Activated naive CD8-positive, alpha-beta T cell treated with anti-CD3 and anti-CD28 coated beads, Interleukin-2, amount 10 ng/mL, durations not matched to agents 7 days and 5 days (primary cell): ENCODE measurements around the gene LEMD2. TPM values are rescaled to one million over a fixed set of nuclear protein-coding genes. Genes with fewer than 3 reads are reported as not detected.

Experiments used
- ATAC-seq: fragments of 150-1000 bp; cut with Tn5 transposase; one replicate; pipeline ENCODE4 v1.10.0; 2021; ENCODE audit warnings: low read depth, moderate library complexity
- POLR2A ChIA-PET: fragments of 350-600 bp; sonication (Branson Sonifier 250); formaldehyde crosslinking; loops from one replicate; lab custom pipeline; 2021; ENCODE audit warnings: antibody characterized with exemption; lab: Charles Lee
- DNase-seq: peaks from one replicate; pipeline ENCODE4 v3.0.0; 2021
- H3K27ac Mint-ChIP-seq: one replicate; pipeline ENCODE4 v1.8.0; 2022; ENCODE audit warnings: mild to moderate bottlenecking, mixed read lengths
- H3K27me3 Mint-ChIP-seq: one replicate; pipeline ENCODE4 v1.8.0; 2022; ENCODE audit warnings: mild to moderate bottlenecking, moderate library complexity, mixed read lengths
- H3K36me3 Mint-ChIP-seq: one replicate; pipeline ENCODE4 v1.8.0; 2021; ENCODE audit warnings: mild to moderate bottlenecking, mixed read lengths
- H3K4me1 Mint-ChIP-seq: one replicate; pipeline ENCODE4 v1.8.0; 2021; ENCODE audit warnings: mixed read lengths
- H3K4me3 Mint-ChIP-seq: one replicate; pipeline ENCODE4 v1.8.0; 2022; ENCODE audit warnings: mild to moderate bottlenecking, moderate library complexity, mixed read lengths
- H3K9me3 Mint-ChIP-seq: one replicate; pipeline ENCODE4 v1.8.0; 2021; ENCODE audit warnings: mixed read lengths
- total RNA-seq, 2 experiments: library from RNA; stranded (reverse); gene quantifications; one replicate each; pipeline ENCODE4 v1.2.3, GENCODE V29; 2021

Gene LEMD2
- total RNA-seq, 2 experiments from 2014 or later, result 83.9 to 84.7 TPM

- Mint-ChIP-seq H3K27ac (no peak overlapping the region), H3K36me3 (no peaks in the 10 kb centered on the region), H3K4me1 (no peaks in the 10 kb centered on the region), H3K9me3 (no peaks in the 10 kb centered on the region), H3K4me3 (no peak overlapping the region), H3K27me3 (peaks cover 13% of the 10 kb centered on the region)
- ATAC-seq (no peak), DNase-seq (no peak)
- POLR2A ChIA-PET, result no interaction called here
Observed at GRCh38 chr6:33738879-33739278, 50.1 kb downstream of the LEMD2 start.

- H3K4me3 Mint-ChIP-seq, result no peak overlapping the region
- H3K4me1 Mint-ChIP-seq, result no peaks in the 10 kb centered on the region
- H3K27me3 Mint-ChIP-seq, result peaks cover 6% of the 10 kb centered on the region
- no peaks in the 10 kb centered on the region for H3K36me3 Mint-ChIP-seq
- POLR2A ChIA-PET, result no interaction called here
- no peak overlapping the region for H3K27ac Mint-ChIP-seq
- ATAC-seq (no peak), DNase-seq (no peak)
- no peaks in the 10 kb centered on the region for H3K9me3 Mint-ChIP-seq
Observed at GRCh38 chr6:33738153-33738552, 50.8 kb downstream of the LEMD2 start.

- Mint-ChIP-seq H3K4me1 (no peaks in the 10 kb centered on the region), H3K9me3 (no peaks in the 10 kb centered on the region), H3K27me3 (no peaks in the 10 kb centered on the region), H3K4me3 (no peak overlapping the region), H3K36me3 (no peaks in the 10 kb centered on the region), H3K27ac (no peak overlapping the region)
- DNase-seq (no peak), ATAC-seq (no peak)
- POLR2A ChIA-PET, result no interaction called here
Observed at GRCh38 chr6:33737267-33738026, 51.5 kb downstream of the LEMD2 start.

- no peaks in the 10 kb centered on the region for H3K36me3 Mint-ChIP-seq
- H3K27ac Mint-ChIP-seq, result no peak overlapping the region
- POLR2A ChIA-PET, result no interaction called here
- H3K27me3 Mint-ChIP-seq, result no peaks in the 10 kb centered on the region
- ATAC-seq, result no peak
- H3K9me3 Mint-ChIP-seq, result no peaks in the 10 kb centered on the region
- no peak for DNase-seq
- H3K4me3 Mint-ChIP-seq, result no peak overlapping the region
- H3K4me1 Mint-ChIP-seq, result no peaks in the 10 kb centered on the region
Observed at GRCh38 chr6:33735216-33735615, 53.7 kb downstream of the LEMD2 start.

- POLR2A ChIA-PET, result no interaction called here
- Mint-ChIP-seq H3K27me3 (no peaks in the 10 kb centered on the region), H3K4me3 (no peak overlapping the region), H3K4me1 (no peaks in the 10 kb centered on the region), H3K27ac (no peak overlapping the region), H3K36me3 (no peaks in the 10 kb centered on the region), H3K9me3 (no peaks in the 10 kb centered on the region)
- ATAC-seq (no peak), DNase-seq (no peak)
Observed at GRCh38 chr6:33733709-33734007, 55.3 kb downstream of the LEMD2 start.

- no peak overlapping the region for H3K27ac Mint-ChIP-seq
- POLR2A ChIA-PET, result no interaction called here
Observed at GRCh38 chr6:33732817-33733708, 55.9 kb downstream of the LEMD2 start.

GRCh38 chr6:33732385-33732784 lies 56.5 kb downstream of the LEMD2 start:
- Mint-ChIP-seq H3K36me3 (no peaks in the 10 kb centered on the region), H3K4me1 (no peaks in the 10 kb centered on the region), H3K27me3 (no peaks in the 10 kb centered on the region), H3K9me3 (no peaks in the 10 kb centered on the region), H3K4me3 (no peak overlapping the region), H3K27ac (no peak overlapping the region)
- DNase-seq (no peak), ATAC-seq (no peak)
- POLR2A ChIA-PET, result no interaction called here

More at GRCh38 chr6:33732817-33733708, 55.9 kb downstream of the LEMD2 start:
- DNase-seq, result no peak
- Mint-ChIP-seq H3K4me3 (no peak overlapping the region), H3K4me1 (no peaks in the 10 kb centered on the region), H3K9me3 (no peaks in the 10 kb centered on the region), H3K36me3 (no peaks in the 10 kb centered on the region), H3K27me3 (no peaks in the 10 kb centered on the region)
- ATAC-seq, result no peak

GRCh38 chr6:33731751-33732282 lies 57.1 kb downstream of the LEMD2 start:
- Mint-ChIP-seq H3K36me3 (no peaks in the 10 kb centered on the region), H3K27me3 (no peaks in the 10 kb centered on the region), H3K4me3 (no peak overlapping the region), H3K9me3 (no peaks in the 10 kb centered on the region), H3K27ac (no peak overlapping the region), H3K4me1 (no peaks in the 10 kb centered on the region)
- DNase-seq, result no peak
- POLR2A ChIA-PET, result no interaction called here
- ATAC-seq, result no peak

- Mint-ChIP-seq H3K27me3 (peaks cover 2% of the 10 kb centered on the region), H3K9me3 (no peaks in the 10 kb centered on the region), H3K4me1 (no peaks in the 10 kb centered on the region), H3K27ac (no peak overlapping the region), H3K4me3 (no peak overlapping the region), H3K36me3 (no peaks in the 10 kb centered on the region)
- DNase-seq, result no peak
- ATAC-seq, result no peak
- POLR2A ChIA-PET, result no interaction called here
Observed at GRCh38 chr6:33731035-33731434, 57.9 kb downstream of the LEMD2 start.

- H3K36me3 Mint-ChIP-seq, result no peaks in the 10 kb centered on the region
- no peak overlapping the region for H3K4me3 Mint-ChIP-seq
- H3K27ac Mint-ChIP-seq, result no peak overlapping the region
- POLR2A ChIA-PET, result no interaction called here
- DNase-seq (no peak), ATAC-seq (no peak)
- peaks cover 2% of the 10 kb centered on the region for H3K27me3 Mint-ChIP-seq
- H3K9me3 Mint-ChIP-seq, result no peaks in the 10 kb centered on the region
- no peaks in the 10 kb centered on the region for H3K4me1 Mint-ChIP-seq
Observed at GRCh38 chr6:33730611-33731010, 58.3 kb downstream of the LEMD2 start.

- H3K36me3 Mint-ChIP-seq, result no peaks in the 10 kb centered on the region
- H3K4me3 Mint-ChIP-seq, result no peak overlapping the region
- peaks cover 8% of the 10 kb centered on the region for H3K4me1 Mint-ChIP-seq
- H3K9me3 Mint-ChIP-seq, result no peaks in the 10 kb centered on the region
- ATAC-seq, result no peak
- POLR2A ChIA-PET, result no interaction called here
- DNase-seq, result no peak
- H3K27ac Mint-ChIP-seq, result no peak overlapping the region
- H3K27me3 Mint-ChIP-seq, result peaks cover 4% of the 10 kb centered on the region
Observed at GRCh38 chr6:33729059-33729458, 59.9 kb downstream of the LEMD2 start.

GRCh38 chr6:33728438-33728837 lies 60.5 kb downstream of the LEMD2 start:
- H3K36me3 Mint-ChIP-seq, result no peaks in the 10 kb centered on the region
- ATAC-seq (no peak), DNase-seq (no peak)
- POLR2A ChIA-PET, result no interaction called here
- H3K27ac Mint-ChIP-seq, result no peak overlapping the region
- peaks cover 11% of the 10 kb centered on the region for H3K4me1 Mint-ChIP-seq
- H3K9me3 Mint-ChIP-seq, result no peaks in the 10 kb centered on the region
- no peak overlapping the region for H3K4me3 Mint-ChIP-seq
- peaks cover 11% of the 10 kb centered on the region for H3K27me3 Mint-ChIP-seq

GRCh38 chr6:33727932-33728331 lies 61.0 kb downstream of the LEMD2 start:
- no peaks in the 10 kb centered on the region for H3K9me3 Mint-ChIP-seq
- POLR2A ChIA-PET, result no interaction called here
- DNase-seq, result no peak
- no peak overlapping the region for H3K27ac Mint-ChIP-seq
- H3K27me3 Mint-ChIP-seq, result peaks cover 13% of the 10 kb centered on the region
- no peaks in the 10 kb centered on the region for H3K36me3 Mint-ChIP-seq
- H3K4me1 Mint-ChIP-seq, result peaks cover 11% of the 10 kb centered on the region
- ATAC-seq, result no peak
- H3K4me3 Mint-ChIP-seq, result no peak overlapping the region

GRCh38 chr6:33727126-33727525 lies 61.8 kb downstream of the LEMD2 start:
- H3K27me3 Mint-ChIP-seq, result peaks cover 16% of the 10 kb centered on the region
- H3K4me1 Mint-ChIP-seq, result peaks cover 11% of the 10 kb centered on the region
- DNase-seq (no peak), ATAC-seq (no peak)
- H3K27ac Mint-ChIP-seq, result no peak overlapping the region
- H3K36me3 Mint-ChIP-seq, result no peaks in the 10 kb centered on the region
- POLR2A ChIA-PET, result no interaction called here
- H3K4me3 Mint-ChIP-seq, result no peak overlapping the region
- no peaks in the 10 kb centered on the region for H3K9me3 Mint-ChIP-seq
